Subcutaneous abdominal adipose tissue (tissue), 5 donors: ENCODE results near the gene IL1RAPL2.

Experiments
- H3K27ac ChIP-seq: one replicate; pipeline ENCODE4 v1.7.0; 2013; ENCODE audit warnings: low read depth, mild to moderate bottlenecking, inconsistent platforms, low read length, moderate library complexity
- H3K27me3 ChIP-seq, 5 donors: one replicate each; pipeline ENCODE4 v1.7.0; 2013; ENCODE audit warnings: low read length in 5 of 5, inconsistent platforms in 1 of 5; ENCODE audit not compliant: control insufficient read depth in 5 of 5, insufficient read depth in 4 of 5
- H3K36me3 ChIP-seq, 5 donors: one replicate each; pipeline ENCODE4 v1.7.0; 2013; ENCODE audit warnings: low read length in 5 of 5; ENCODE audit not compliant: control insufficient read depth in 5 of 5, insufficient read depth in 5 of 5
- H3K4me1 ChIP-seq, 5 donors: one replicate each; pipeline ENCODE4 v1.7.0; 2013; ENCODE audit warnings: low read length in 5 of 5, mild to moderate bottlenecking in 3 of 5, moderate library complexity in 1 of 5; ENCODE audit not compliant: control insufficient read depth in 5 of 5, insufficient read depth in 5 of 5
- H3K4me3 ChIP-seq, 5 donors: one replicate each; pipeline ENCODE4 v1.7.0; 2013; ENCODE audit warnings: low read length in 5 of 5, low read depth in 1 of 5
- H3K9ac ChIP-seq, 5 donors: one replicate each; pipeline ENCODE4 v1.7.0; 2013; ENCODE audit warnings: low read length in 5 of 5, mild to moderate bottlenecking in 4 of 5, moderate library complexity in 3 of 5
- H3K9me3 ChIP-seq, 5 donors: one replicate each; pipeline ENCODE4 v1.7.0; 2013; ENCODE audit warnings: low read length in 5 of 5; ENCODE audit not compliant: control insufficient read depth in 5 of 5
- donor health status: healthy.
- donor health status: healthy.
- donor health status: healthy.
- donor health status: healthy.
- donor health status: healthy.

Gene IL1RAPL2

DNA sequence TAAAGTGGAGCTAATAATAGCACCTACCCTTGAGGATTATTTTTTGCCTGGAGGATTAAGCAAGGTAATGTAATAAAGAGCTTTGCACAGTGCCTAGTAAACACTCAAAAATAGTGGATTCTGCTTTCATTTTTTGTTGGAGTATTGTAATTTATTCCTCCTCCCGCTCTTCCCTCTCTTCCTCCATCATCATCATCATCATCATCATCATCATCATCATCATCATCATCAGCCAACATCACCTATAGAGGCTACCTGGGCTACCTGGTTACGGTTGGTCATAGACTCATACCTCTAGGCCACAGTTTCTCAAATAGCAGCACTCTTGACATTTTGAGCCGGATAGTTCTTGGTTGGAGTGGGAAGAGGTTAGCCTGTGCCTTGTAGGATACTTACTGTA, 781.4 kb downstream of the IL1RAPL2 start:
- no peak overlapping the region for H3K4me3 ChIP-seq
- H3K9ac ChIP-seq, result no peak overlapping the region
- H3K27ac ChIP-seq, result no peak overlapping the region
- no peaks in the 10 kb centered on the region for H3K4me1 ChIP-seq
- H3K9me3 ChIP-seq, result peaks cover 0 to 9% (median 0%) of the 10 kb centered on the region in 5 donors
- H3K36me3 ChIP-seq, result no peaks in the 10 kb centered on the region
- peaks cover 0 to 3% (median 0%) of the 10 kb centered on the region in 5 donors for H3K27me3 ChIP-seq

DNA sequence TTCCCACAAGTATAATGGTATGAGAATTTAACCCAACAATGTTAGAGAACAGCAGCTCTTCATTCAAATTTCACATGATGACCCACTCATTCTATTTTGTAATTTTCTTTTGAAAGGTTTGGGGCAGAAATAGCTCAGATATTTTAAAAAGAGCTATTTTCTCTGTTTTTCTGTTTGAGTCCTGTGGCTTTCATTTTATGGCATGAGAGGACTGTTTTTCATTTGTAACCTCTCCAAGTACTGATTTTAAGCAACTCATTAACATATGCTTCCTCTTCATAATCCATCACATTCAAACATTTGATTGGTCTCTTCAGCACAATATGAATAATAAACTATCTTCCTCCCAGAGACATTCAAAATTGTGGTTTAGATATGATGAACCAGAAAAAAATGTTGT, 783.5 kb downstream of the IL1RAPL2 start:
- Histone ChIP-seq H3K27me3 (peaks cover 0 to 3% (median 0%) of the 10 kb centered on the region in 5 donors), H3K27ac (no peak overlapping the region), H3K9me3 (peaks cover 0 to 9% (median 0%) of the 10 kb centered on the region in 5 donors), H3K4me1 (no peaks in the 10 kb centered on the region), H3K36me3 (no peaks in the 10 kb centered on the region), H3K4me3 (no peak overlapping the region), H3K9ac (no peak overlapping the region)

- H3K27me3 ChIP-seq, result peaks cover 0 to 3% (median 0%) of the 10 kb centered on the region in 5 donors
- no peaks in the 10 kb centered on the region for H3K4me1 ChIP-seq
- no peak overlapping the region for H3K27ac ChIP-seq
- H3K9ac ChIP-seq, result no peak overlapping the region
- H3K4me3 ChIP-seq, result no peak overlapping the region
- no peaks in the 10 kb centered on the region for H3K36me3 ChIP-seq
- H3K9me3 ChIP-seq, result peaks cover 0 to 11% (median 0%) of the 10 kb centered on the region in 5 donors
These were observed 809.8 kb downstream of the IL1RAPL2 start for GRCh38 chrX:105375816-105376215.

DNA sequence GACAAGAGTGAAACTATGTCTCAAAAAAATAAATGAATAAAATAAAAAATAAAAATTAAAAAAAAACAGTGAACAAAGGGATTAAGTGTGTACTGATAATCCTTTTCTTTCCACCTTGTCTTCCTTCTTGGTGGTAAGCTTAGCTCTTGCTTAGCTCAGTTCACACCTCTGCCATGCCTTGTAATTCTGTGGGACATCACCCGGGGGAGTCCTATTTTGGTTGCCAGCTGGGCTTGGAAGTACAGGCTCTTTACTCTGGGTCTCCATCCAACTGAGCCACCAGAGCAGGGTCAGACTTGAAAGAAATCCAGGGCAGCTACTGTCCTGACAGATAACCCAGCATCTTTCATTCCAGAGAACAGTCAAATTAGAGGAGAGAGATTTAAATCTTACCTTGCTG, 858.7 kb downstream of the IL1RAPL2 start:
- H3K27ac ChIP-seq, result no peak overlapping the region
- H3K4me1 ChIP-seq, result no peaks in the 10 kb centered on the region
- H3K27me3 ChIP-seq, result peaks cover 0 to 6% (median 0%) of the 10 kb centered on the region in 5 donors
- H3K9ac ChIP-seq, result no peak overlapping the region
- H3K4me3 ChIP-seq, result no peak overlapping the region
- H3K36me3 ChIP-seq, result no peaks in the 10 kb centered on the region
- no peaks in the 10 kb centered on the region for H3K9me3 ChIP-seq

DNA sequence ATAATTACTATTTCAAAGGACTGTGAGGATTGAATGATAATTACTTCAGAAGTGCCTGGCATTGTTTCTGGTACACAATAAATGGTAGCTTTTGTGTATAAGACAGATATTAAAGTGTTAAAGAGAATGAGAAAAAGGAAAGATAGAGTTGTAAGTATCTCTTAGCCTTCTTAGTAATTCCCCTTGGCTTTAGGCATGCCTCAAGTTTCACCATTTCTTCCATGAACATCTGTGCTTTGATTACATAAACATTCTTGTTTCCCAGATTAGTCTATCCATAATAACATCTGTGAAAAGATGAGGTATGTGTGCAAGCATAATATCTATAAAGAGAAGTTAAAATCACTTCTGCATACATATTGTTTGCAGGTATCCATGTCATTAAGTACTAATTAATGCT, 885.4 kb downstream of the IL1RAPL2 start:
- Histone ChIP-seq H3K36me3 (no peaks in the 10 kb centered on the region), H3K27me3 (no peaks in the 10 kb centered on the region), H3K4me1 (no peaks in the 10 kb centered on the region), H3K27ac (no peak overlapping the region), H3K9me3 (peaks cover 0 to 3% (median 0%) of the 10 kb centered on the region in 5 donors), H3K4me3 (no peak overlapping the region), H3K9ac (no peak overlapping the region)

GRCh38 chrX:105458846-105459245, 892.8 kb downstream of the IL1RAPL2 start:
- H3K27ac ChIP-seq, result no peak overlapping the region
- H3K9ac ChIP-seq, result no peak overlapping the region
- no peaks in the 10 kb centered on the region for H3K36me3 ChIP-seq
- H3K27me3 ChIP-seq, result peaks cover 0 to 4% (median 0%) of the 10 kb centered on the region in 5 donors
- no peaks in the 10 kb centered on the region for H3K4me1 ChIP-seq
- H3K4me3 ChIP-seq, result no peak overlapping the region
- H3K9me3 ChIP-seq, result peaks cover 0 to 3% (median 0%) of the 10 kb centered on the region in 5 donors

- Histone ChIP-seq H3K4me3 (no peak overlapping the region), H3K4me1 (no peaks in the 10 kb centered on the region), H3K36me3 (no peaks in the 10 kb centered on the region), H3K27me3 (peaks cover 0 to 4% (median 0%) of the 10 kb centered on the region in 5 donors), H3K9me3 (peaks cover 0 to 3% (median 0%) of the 10 kb centered on the region in 5 donors), H3K9ac (no peak overlapping the region), H3K27ac (no peak overlapping the region)
These were observed 894.4 kb downstream of the IL1RAPL2 start for GRCh38 chrX:105460376-105460775.

GRCh38 chrX:105461016-105461415, 895.0 kb downstream of the IL1RAPL2 start:
- peaks cover 0 to 4% (median 0%) of the 10 kb centered on the region in 5 donors for H3K27me3 ChIP-seq
- no peaks in the 10 kb centered on the region for H3K9me3 ChIP-seq
- H3K27ac ChIP-seq, result no peak overlapping the region
- H3K4me1 ChIP-seq, result no peaks in the 10 kb centered on the region
- no peak overlapping the region for H3K9ac ChIP-seq
- H3K36me3 ChIP-seq, result no peaks in the 10 kb centered on the region
- no peak overlapping the region for H3K4me3 ChIP-seq

DNA sequence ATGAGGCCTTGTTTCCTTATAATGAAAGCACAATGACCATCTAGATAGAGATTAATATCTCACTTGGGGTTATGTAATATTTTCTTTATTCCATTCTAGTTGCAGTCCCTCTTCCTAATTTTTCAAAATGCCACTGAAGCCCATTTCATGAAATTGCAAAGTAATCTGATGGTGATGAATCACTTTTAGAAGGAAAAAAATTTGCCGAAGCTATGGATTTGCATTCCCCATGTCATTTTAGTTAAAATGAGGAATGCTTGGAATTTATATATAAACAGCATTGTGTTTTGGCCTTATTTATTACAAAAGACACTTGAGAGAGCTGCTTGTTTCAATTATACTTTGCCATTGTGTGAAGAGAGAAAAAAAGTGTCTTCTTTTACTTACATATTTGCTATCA, 896.2 kb downstream of the IL1RAPL2 start:
- Histone ChIP-seq H3K9ac (no peak overlapping the region), H3K27me3 (peaks cover 0 to 4% (median 0%) of the 10 kb centered on the region in 5 donors), H3K4me1 (no peaks in the 10 kb centered on the region), H3K27ac (no peak overlapping the region), H3K36me3 (no peaks in the 10 kb centered on the region), H3K4me3 (no peak overlapping the region), H3K9me3 (no peaks in the 10 kb centered on the region)

DNA sequence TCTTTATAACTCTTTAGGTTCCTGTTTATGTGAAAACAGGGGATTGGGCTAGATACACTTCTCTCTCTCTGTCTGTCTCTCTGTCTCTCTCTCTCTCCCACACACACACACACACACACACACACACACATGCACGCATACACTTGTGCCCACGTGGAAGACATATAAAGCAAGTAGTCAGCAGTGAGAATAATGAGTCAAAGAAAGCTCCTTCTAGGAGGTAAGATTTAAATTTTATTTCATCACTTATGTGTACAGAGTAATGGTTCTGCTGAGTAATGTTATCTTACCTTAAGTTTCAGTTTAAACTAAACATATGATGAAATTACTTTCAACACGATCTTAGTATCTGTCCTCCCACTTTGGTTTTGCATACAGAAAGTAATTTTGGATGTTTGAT, 897.5 kb downstream of the IL1RAPL2 start:
- H3K4me3 ChIP-seq, result no peak overlapping the region
- H3K27ac ChIP-seq, result no peak overlapping the region
- no peak overlapping the region for H3K9ac ChIP-seq
- H3K27me3 ChIP-seq, result peaks cover 0 to 4% (median 0%) of the 10 kb centered on the region in 5 donors
- H3K9me3 ChIP-seq, result no peaks in the 10 kb centered on the region
- no peaks in the 10 kb centered on the region for H3K4me1 ChIP-seq
- H3K36me3 ChIP-seq, result no peaks in the 10 kb centered on the region

- Histone ChIP-seq H3K27ac (no peak overlapping the region), H3K4me3 (no peak overlapping the region), H3K9me3 (no peaks in the 10 kb centered on the region), H3K9ac (no peak overlapping the region), H3K36me3 (no peaks in the 10 kb centered on the region), H3K27me3 (peaks cover 0 to 4% (median 0%) of the 10 kb centered on the region in 5 donors), H3K4me1 (no peaks in the 10 kb centered on the region)
These were observed 898.6 kb downstream of the IL1RAPL2 start for GRCh38 chrX:105464618-105465017.
